NCI-H128 (cell line): Measurements from ENCODE around the gene TAB2.

Source experiments
- DNase-seq: peaks from one replicate; lab custom pipeline; 2025; ENCODE audit not compliant: unreplicated experiment; lab: John Stamatoyannopoulos, UW

The TAB2 gene

GRCh38 chr6:149405823-149406765 lies 88.6 kb downstream of the TAB2 start:
- no peak for DNase-seq

- DNase-seq = no peak
These were observed 92.1 kb downstream of the TAB2 start for GRCh38 chr6:149409617-149410016.

GRCh38 chr6:149410557-149410956 lies 93.0 kb downstream of the TAB2 start:
- no peak for DNase-seq

- no peak for DNase-seq
These were observed 96.5 kb downstream of the TAB2 start for GRCh38 chr6:149414009-149414408.

- DNase-seq = no peak
These were observed 97.3 kb downstream of the TAB2 start for GRCh38 chr6:149414821-149415220.

GRCh38 chr6:149419696-149420404 lies 102.3 kb downstream of the TAB2 start:
- no peak for DNase-seq

GRCh38 chr6:149421132-149421531 lies 103.6 kb downstream of the TAB2 start:
- DNase-seq = no peak

- no peak for DNase-seq
These were observed 105.1 kb downstream of the TAB2 start for GRCh38 chr6:149422581-149422980.

GRCh38 chr6:149423964-149424440 lies 106.5 kb downstream of the TAB2 start:
- no peak for DNase-seq

- DNase-seq = no peak
These were observed 107.7 kb downstream of the TAB2 start for GRCh38 chr6:149425224-149425623.

GRCh38 chr6:149425754-149426153 lies 108.2 kb downstream of the TAB2 start:
- DNase-seq = no peak

GRCh38 chr6:149428606-149429005 lies 111.1 kb downstream of the TAB2 start:
- DNase-seq = no peak

GRCh38 chr6:149429427-149430360 lies 112.2 kb downstream of the TAB2 start:
- no peak for DNase-seq

GRCh38 chr6:149431905-149432775 lies 114.6 kb downstream of the TAB2 start:
- peak; percentile 74 for DNase-seq

- no peak for DNase-seq
These were observed 115.9 kb downstream of the TAB2 start for GRCh38 chr6:149433405-149433804.

GRCh38 chr6:149433881-149434280 lies 116.4 kb downstream of the TAB2 start:
- no peak for DNase-seq

GRCh38 chr6:149435919-149436586 lies 118.5 kb downstream of the TAB2 start:
- no peak for DNase-seq

GRCh38 chr6:149436647-149437046 lies 119.1 kb downstream of the TAB2 start:
- no peak for DNase-seq

GRCh38 chr6:149437212-149437611 lies 119.7 kb downstream of the TAB2 start:
- DNase-seq = no peak
